Adrenal gland (tissue), 12 donors: ENCODE measurements around the gene LYRM4. TPM values are rescaled to one million over a fixed set of nuclear protein-coding genes. Genes with fewer than 3 reads are reported as not detected.
"Not testable (repeated sequence)": the region's sequence is repeated elsewhere in the genome, so short reads cannot be mapped to it uniquely, and the experiment has no call there.

Source experiments
- DNase-seq, 7 donors: peaks; one replicate each; pipeline ENCODE4 v3.0.0-alpha.2; 2019 to 2020
- H3K27ac ChIP-seq, 5 donors: fragments of 200-600 bp; sonication (generic) in 4 of 5; 1 replicate in 3 of 5; 2 replicates in 2 of 5; pipeline versions ENCODE4 v1.5.1 to v1.8.0; 2016 to 2020; ENCODE audit warnings: mild to moderate bottlenecking in 1 of 5
- H3K27me3 ChIP-seq: fragments of 200-600 bp; 2 replicates; pipeline ENCODE4 v1.8.0; 2021
- H3K36me3 ChIP-seq, 2 donors: fragments of 200-600 bp; replicated peaks in 1 of 2; 1 replicate in 1 of 2; 2 replicates in 1 of 2; pipeline versions ENCODE4 v1.5.1 to v1.8.0; 2018 to 2022
- H3K4me1 ChIP-seq, 2 donors: fragments of 200-600 bp; replicated peaks in 1 of 2; 1 replicate in 1 of 2; 2 replicates in 1 of 2; pipeline versions ENCODE4 v1.5.1 to v1.8.0; 2018 to 2021
- H3K4me3 ChIP-seq, 4 donors: fragments of 200-600 bp; sonication (generic) in 3 of 4; one replicate each; pipeline ENCODE4 v1.5.1; 2016 to 2018
- H3K9me3 ChIP-seq, 3 donors: fragments of 200-600 bp; sonication (generic) in 1 of 3; replicated peaks in 1 of 3; 1 replicate in 2 of 3; 2 replicates in 1 of 3; pipeline versions ENCODE4 v1.5.1 to v1.8.0; 2016 to 2021
- POLR2A ChIP-seq, 2 donors: fragments of 450-650 bp; IDR thresholded peaks; one replicate each; pipeline ENCODE4 v1.6.1; 2017; ENCODE audit warnings: antibody characterized with exemption in 2 of 2, mild to moderate bottlenecking in 2 of 2, moderate library complexity in 1 of 2
- WGBS, 4 donors: extraction: QIAGEN DNeasy Blood & Tissue Kit in 2 of 4; methylation state at CpG; one replicate each; pipeline versions ENCODE4 v1.1.5 to v1.1.7; 2013 to 2017; 5-methylcytosine and 5-hydroxymethylcytosine counted together
- intact Hi-C, 2 donors: fragments of 100-400 bp; cut with DNase I; formaldehyde crosslinking; loops; one replicate each; pipeline versions ENCODE4 v1.14.1 to v1.15.0; 2022 to 2023
- microRNA-seq, 3 donors: library from miRNA; unstranded; fragments of <30 nt; microRNA quantifications; one replicate each; pipeline ENCODE4, GENCODE V29; 2017 to 2020
- polyA plus RNA-seq, 3 donors: library from polyadenylated mRNA; stranded (reverse); fragments of 200-250 nt in 2 of 3; fragments of 350-450 nt in 1 of 3; fragmentation: Illumina TruSeq in 1 of 3; extraction: RNeasy Lipid Tissue Mini Kit (QIAGEN cat#74804) in 1 of 3; gene quantifications; one replicate each; pipeline ENCODE4 v1.2.3, GENCODE V29; 2013 to 2014
- small RNA-seq, 2 donors: library from RNA; depleted of rRNA; stranded (forward); fragments of <200 nt; gene quantifications; one replicate each; pipeline ENCODE3, GENCODE V24; 2016
- total RNA-seq, 9 donors: library from RNA; depleted of rRNA in 4 of 9; stranded (reverse); fragments of >200 nt in 4 of 9; fragments of 120-200 nt in 1 of 9; fragmentation: NEBNext Ultra II Directional in 1 of 9; extraction: Animal tissue kit (Norgen Biotek cat#: 25700) in 1 of 9; gene quantifications; one replicate each; pipeline versions ENCODE4 v1.1.0 to v1.2.4, GENCODE V29; 2013 to 2023
- TF ChIP-seq, protein P1 (sequence below), 6 experiments: fragments of 450-650 bp in 4 of 6; fragments of 200-600 bp in 2 of 6; sonication (generic) in 1 of 6; IDR thresholded peaks; 1 replicate in 5 of 6; 2 replicates in 1 of 6; pipeline versions ENCODE4 v1.5.1 to v1.8.0; 2016 to 2021; ENCODE audit warnings: antibody characterized with exemption in 6 of 6, mild to moderate bottlenecking in 2 of 6, moderate library complexity in 1 of 6
- donor health status: healthy with polysubstance abuse.
- donor health status: Bipolar disorder and iron deficiency.
- donor health status: DM: yes; HTN: yes; CAD: no.
- donor health status: DM: no; HTN: no; CAD: no.
- donor health status: DM: no; HTN: no; CAD: no.
- donor health status: DM: yes; HTN: yes; CAD: no.

LYRM4 gene
- total and polyA plus RNA-seq, 12 donors: 16.1 to 65.1 (median 29.9) TPM

GRCh38 chr6:5061152-5061551 is 199.6 kb downstream of the LYRM4 start:
- Histone ChIP-seq H3K27ac (no peak overlapping the region), H3K27me3 (no peaks in the 10 kb centered on the region), H3K4me3 (no peak overlapping the region), H3K9me3 (no peaks in the 10 kb centered on the region), H3K36me3 (no peaks in the 10 kb centered on the region), H3K4me1 (peaks cover 0 to 4% of the 10 kb centered on the region in 2 donors)
- no peak for TF ChIP-seq POLR2A (IDR thresholded peaks at IDR 0.05)
- TF ChIP-seq, protein P1, sequence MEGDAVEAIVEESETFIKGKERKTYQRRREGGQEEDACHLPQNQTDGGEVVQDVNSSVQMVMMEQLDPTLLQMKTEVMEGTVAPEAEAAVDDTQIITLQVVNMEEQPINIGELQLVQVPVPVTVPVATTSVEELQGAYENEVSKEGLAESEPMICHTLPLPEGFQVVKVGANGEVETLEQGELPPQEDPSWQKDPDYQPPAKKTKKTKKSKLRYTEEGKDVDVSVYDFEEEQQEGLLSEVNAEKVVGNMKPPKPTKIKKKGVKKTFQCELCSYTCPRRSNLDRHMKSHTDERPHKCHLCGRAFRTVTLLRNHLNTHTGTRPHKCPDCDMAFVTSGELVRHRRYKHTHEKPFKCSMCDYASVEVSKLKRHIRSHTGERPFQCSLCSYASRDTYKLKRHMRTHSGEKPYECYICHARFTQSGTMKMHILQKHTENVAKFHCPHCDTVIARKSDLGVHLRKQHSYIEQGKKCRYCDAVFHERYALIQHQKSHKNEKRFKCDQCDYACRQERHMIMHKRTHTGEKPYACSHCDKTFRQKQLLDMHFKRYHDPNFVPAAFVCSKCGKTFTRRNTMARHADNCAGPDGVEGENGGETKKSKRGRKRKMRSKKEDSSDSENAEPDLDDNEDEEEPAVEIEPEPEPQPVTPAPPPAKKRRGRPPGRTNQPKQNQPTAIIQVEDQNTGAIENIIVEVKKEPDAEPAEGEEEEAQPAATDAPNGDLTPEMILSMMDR (IDR thresholded peaks at IDR 0.05): no peak
- WGBS, 4 donors: 48 to 69% (median 61%) methylated on average over 3 of the region's 3 CpGs
- no peak for DNase-seq
- intact Hi-C loops: no loop called here

- H3K27me3 ChIP-seq, H3K9me3 ChIP-seq, H3K4me1 ChIP-seq, H3K27ac ChIP-seq, H3K36me3 ChIP-seq, H3K4me3 ChIP-seq, DNase-seq, intact Hi-C loops: not testable (repeated sequence)
- WGBS, 4 donors: 94 to 96% (median 95%) methylated on average over 9 of the region's 9 CpGs
Observed at GRCh38 chr6:5060439-5060838, 200.3 kb downstream of the LYRM4 start.

DNA sequence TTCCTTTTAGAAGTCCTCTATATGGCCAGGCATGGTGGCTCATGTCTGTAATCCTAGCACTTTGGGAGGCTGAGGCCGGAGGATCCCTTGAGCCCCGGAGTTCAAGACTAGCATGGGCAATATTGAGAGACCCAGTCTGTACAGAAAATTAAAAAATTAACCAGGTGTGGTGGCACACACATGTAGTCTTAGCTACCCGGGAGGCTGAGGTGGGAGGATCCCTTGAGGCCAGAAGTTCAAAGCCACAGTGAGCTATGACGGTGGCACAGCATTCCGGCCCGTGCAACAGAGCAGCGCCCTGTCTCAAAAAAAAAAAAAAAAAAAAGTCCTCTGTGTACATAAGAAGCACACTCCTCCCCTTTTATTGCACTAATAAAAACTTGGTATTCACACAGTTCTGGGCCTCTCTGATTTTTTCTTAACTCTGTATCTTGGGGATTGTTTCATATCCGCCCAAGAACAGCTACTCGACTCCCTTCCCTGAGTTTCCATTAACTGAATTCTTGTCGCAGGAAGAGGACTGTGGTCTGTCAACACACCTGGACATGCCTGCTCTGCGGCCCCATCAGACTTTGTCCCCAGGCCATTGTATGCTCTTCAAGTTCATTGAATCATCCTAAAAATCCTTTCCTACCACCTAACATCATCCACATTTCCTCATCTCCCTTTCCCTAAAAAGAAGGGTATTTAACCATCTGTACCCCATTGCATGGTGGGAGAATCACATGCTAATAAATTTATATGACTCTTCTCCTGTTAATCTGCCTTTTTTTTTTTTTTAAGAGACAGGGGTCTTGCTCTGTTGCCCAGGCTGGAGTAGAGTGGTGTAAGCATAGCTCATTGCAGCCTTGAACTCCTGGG is 201.5 kb downstream of the LYRM4 start:
- Histone ChIP-seq H3K27me3 (no peaks in the 10 kb centered on the region), H3K4me3 (no peak overlapping the region), H3K9me3 (no peaks in the 10 kb centered on the region), H3K27ac (no peak overlapping the region), H3K36me3 (no peaks in the 10 kb centered on the region), H3K4me1 (no peaks in the 10 kb centered on the region)
- intact Hi-C loops: no loop called here
- WGBS, 4 donors: 94 to 96% (median 95%) methylated on average over 11 of the region's 11 CpGs
- no peak for TF ChIP-seq POLR2A (IDR thresholded peaks at IDR 0.05)
- TF ChIP-seq, protein P1 (IDR thresholded peaks at IDR 0.05): no peak
- no peak for DNase-seq

Small RNA genes within 50 kb of the gene (microRNA-seq; reads per million reads assigned to microRNA genes)
- 0.38 to 2.2 (median 1.7) reads per million in 3 donors for gene MIR3691

Small RNA genes within 50 kb of the gene (small RNA-seq; reads per million reads assigned to genes)
- gene MIR3691: 0.12 to 0.33 reads per million in 2 donors

Other genes with a start within 250 kb of the LYRM4 start
- gene PPP1R3G, start 175.6 kb downstream of the LYRM4 start, total RNA-seq: 10 to 100 TPM in 5 of 9 donors, 1 to 10 TPM in 4; 2.3 to 17.1 (median 13.9) TPM
- 1 to 10 TPM; 1.2 to 2.1 (median 1.6) TPM for gene PPP1R3G, start 175.6 kb downstream of the LYRM4 start, polyA plus RNA-seq
- 10 to 100 TPM; 18.3 to 55.2 (median 20.0) TPM for gene FARS2, start 563 bp upstream of the LYRM4 start, total RNA-seq
- gene FARS2, start 563 bp upstream of the LYRM4 start, polyA plus RNA-seq: 10 to 100 TPM in 1 of 3 donors, 1 to 10 TPM in 2; 7.2 to 23.1 (median 7.9) TPM